ENCODE results near the gene ZNF862. TPM values are rescaled to one million over a fixed set of nuclear protein-coding genes. Genes with fewer than 3 reads are reported as not detected.

Gene ZNF862
- total and polyA plus RNA-seq, 5 donors from 2014 or later = 5.3 to 32.8 (median 7.2) TPM

- no peaks in the 10 kb centered on the region for H3K4me1 ChIP-seq (ENCODE audit: control insufficient read depth, insufficient read depth, low read length, poor library complexity, severe bottlenecking)
- no peaks in the 10 kb centered on the region for H3K36me3 Mint-ChIP-seq
- no peak overlapping the region for H3K4me3 Mint-ChIP-seq
- ATAC-seq (ENCODE audit: low read depth in 2 of 2) (no peak), DNase-seq (no peak)
- no peak overlapping the region for H3K27ac Mint-ChIP-seq
- no peak overlapping the region for H3K27ac ChIP-seq (ENCODE audit: insufficient read depth, low read length, poor library complexity, severe bottlenecking)
- H3K4me1 Mint-ChIP-seq = peaks cover 0 to 2% (median 0%) of the 10 kb centered on the region in 4 donors
- no peak overlapping the region for H3K4me3 ChIP-seq (ENCODE audit: low read depth, low read length)
- no peaks in the 10 kb centered on the region for H3K27me3 ChIP-seq (ENCODE audit: control insufficient read depth, insufficient read depth, low read length)
- H3K36me3 ChIP-seq (ENCODE audit: control insufficient read depth, insufficient read depth, low read length) = no peaks in the 10 kb centered on the region
- no peaks in the 10 kb centered on the region for H3K27me3 Mint-ChIP-seq
- no peaks in the 10 kb centered on the region for H3K9me3 ChIP-seq (ENCODE audit: control insufficient read depth in 2 of 2, low read length in 2 of 2)
- H3K9me3 Mint-ChIP-seq = no peaks in the 10 kb centered on the region
These were observed 20.8 kb upstream of the ZNF862 start for GRCh38 chr7:149817301-149817771.

GRCh38 chr7:149817836-149818535, 20.2 kb upstream of the ZNF862 start:
- H3K9me3 Mint-ChIP-seq = no peaks in the 10 kb centered on the region
- no peak overlapping the region for H3K27ac Mint-ChIP-seq

GRCh38 chr7:149818536-149818840, 19.7 kb upstream of the ZNF862 start:
- H3K36me3 ChIP-seq (ENCODE audit: control insufficient read depth, insufficient read depth, low read length) = no peaks in the 10 kb centered on the region
- Mint-ChIP-seq H3K4me3 (no peak overlapping the region), H3K4me1 (peaks cover 0 to 2% (median 0%) of the 10 kb centered on the region in 4 donors), H3K27ac (no peak overlapping the region), H3K9me3 (no peaks in the 10 kb centered on the region), H3K36me3 (no peaks in the 10 kb centered on the region), H3K27me3 (no peaks in the 10 kb centered on the region)
- no peak overlapping the region for H3K4me3 ChIP-seq (ENCODE audit: low read depth, low read length)
- H3K27ac ChIP-seq (ENCODE audit: insufficient read depth, low read length, poor library complexity, severe bottlenecking) = no peak overlapping the region
- no peaks in the 10 kb centered on the region for H3K9me3 ChIP-seq (ENCODE audit: control insufficient read depth in 2 of 2, low read length in 2 of 2)
- DNase-seq (no peak), ATAC-seq (ENCODE audit: low read depth in 2 of 2) (no peak)
- H3K4me1 ChIP-seq (ENCODE audit: control insufficient read depth, insufficient read depth, low read length, poor library complexity, severe bottlenecking) = no peaks in the 10 kb centered on the region
- no peaks in the 10 kb centered on the region for H3K27me3 ChIP-seq (ENCODE audit: control insufficient read depth, insufficient read depth, low read length)

More at GRCh38 chr7:149817836-149818535, 20.2 kb upstream of the ZNF862 start:
- no peaks in the 10 kb centered on the region for H3K9me3 ChIP-seq (ENCODE audit: control insufficient read depth in 2 of 2, low read length in 2 of 2)
- no peak overlapping the region for H3K4me3 Mint-ChIP-seq
- no peaks in the 10 kb centered on the region for H3K27me3 Mint-ChIP-seq
- no peaks in the 10 kb centered on the region for H3K36me3 Mint-ChIP-seq
- no peak overlapping the region for H3K4me3 ChIP-seq (ENCODE audit: low read depth, low read length)
- H3K27me3 ChIP-seq (ENCODE audit: control insufficient read depth, insufficient read depth, low read length) = no peaks in the 10 kb centered on the region
- no peaks in the 10 kb centered on the region for H3K36me3 ChIP-seq (ENCODE audit: control insufficient read depth, insufficient read depth, low read length)
- DNase-seq (no peak), ATAC-seq (ENCODE audit: low read depth in 2 of 2) (no peak)
- no peak overlapping the region for H3K27ac ChIP-seq (ENCODE audit: insufficient read depth, low read length, poor library complexity, severe bottlenecking)
- H3K4me1 ChIP-seq (ENCODE audit: control insufficient read depth, insufficient read depth, low read length, poor library complexity, severe bottlenecking) = no peaks in the 10 kb centered on the region
- peaks cover 0 to 2% (median 0%) of the 10 kb centered on the region in 4 donors for H3K4me1 Mint-ChIP-seq

GRCh38 chr7:149819141-149819960, 18.8 kb upstream of the ZNF862 start:
- no peaks in the 10 kb centered on the region for H3K9me3 Mint-ChIP-seq
- H3K36me3 Mint-ChIP-seq = no peaks in the 10 kb centered on the region
- DNase-seq (no peak), ATAC-seq (ENCODE audit: low read depth in 2 of 2) (no peak)
- Histone ChIP-seq H3K4me3 (ENCODE audit: low read depth, low read length) (no peak overlapping the region), H3K9me3 (ENCODE audit: control insufficient read depth in 2 of 2, low read length in 2 of 2) (no peaks in the 10 kb centered on the region), H3K27ac (ENCODE audit: insufficient read depth, low read length, poor library complexity, severe bottlenecking) (no peak overlapping the region), H3K36me3 (ENCODE audit: control insufficient read depth, insufficient read depth, low read length) (no peaks in the 10 kb centered on the region), H3K4me1 (ENCODE audit: control insufficient read depth, insufficient read depth, low read length, poor library complexity, severe bottlenecking) (no peaks in the 10 kb centered on the region), H3K27me3 (ENCODE audit: control insufficient read depth, insufficient read depth, low read length) (no peaks in the 10 kb centered on the region)
- H3K27ac Mint-ChIP-seq = no peak overlapping the region
- peaks cover 0 to 2% (median 0%) of the 10 kb centered on the region in 4 donors for H3K4me1 Mint-ChIP-seq
- H3K4me3 Mint-ChIP-seq = no peak overlapping the region
- no peaks in the 10 kb centered on the region for H3K27me3 Mint-ChIP-seq

- Mint-ChIP-seq H3K27ac (no peak overlapping the region), H3K9me3 (no peaks in the 10 kb centered on the region), H3K4me1 (peaks cover 0 to 2% (median 0%) of the 10 kb centered on the region in 4 donors), H3K27me3 (no peaks in the 10 kb centered on the region), H3K4me3 (no peak overlapping the region), H3K36me3 (no peaks in the 10 kb centered on the region)
- DNase-seq = no peak
- no peaks in the 10 kb centered on the region for H3K4me1 ChIP-seq (ENCODE audit: control insufficient read depth, insufficient read depth, low read length, poor library complexity, severe bottlenecking)
- H3K9me3 ChIP-seq (ENCODE audit: control insufficient read depth in 2 of 2, low read length in 2 of 2) = no peaks in the 10 kb centered on the region
- H3K27ac ChIP-seq (ENCODE audit: insufficient read depth, low read length, poor library complexity, severe bottlenecking) = no peak overlapping the region
- H3K27me3 ChIP-seq (ENCODE audit: control insufficient read depth, insufficient read depth, low read length) = no peaks in the 10 kb centered on the region
- ATAC-seq (ENCODE audit: low read depth in 2 of 2) = no peak
- H3K36me3 ChIP-seq (ENCODE audit: control insufficient read depth, insufficient read depth, low read length) = no peaks in the 10 kb centered on the region
- H3K4me3 ChIP-seq (ENCODE audit: low read depth, low read length) = no peak overlapping the region
These were observed 18.2 kb upstream of the ZNF862 start for GRCh38 chr7:149819961-149820340.

GRCh38 chr7:149820622-149821190, 17.5 kb upstream of the ZNF862 start:
- DNase-seq = no peak
- Mint-ChIP-seq H3K27me3 (no peaks in the 10 kb centered on the region), H3K36me3 (no peaks in the 10 kb centered on the region), H3K27ac (no peak overlapping the region), H3K4me3 (no peak overlapping the region), H3K9me3 (no peaks in the 10 kb centered on the region), H3K4me1 (peaks cover 0 to 2% (median 0%) of the 10 kb centered on the region in 4 donors)
- no peak overlapping the region for H3K27ac ChIP-seq (ENCODE audit: insufficient read depth, low read length, poor library complexity, severe bottlenecking)
- H3K36me3 ChIP-seq (ENCODE audit: control insufficient read depth, insufficient read depth, low read length) = no peaks in the 10 kb centered on the region
- H3K27me3 ChIP-seq (ENCODE audit: control insufficient read depth, insufficient read depth, low read length) = no peaks in the 10 kb centered on the region
- no peaks in the 10 kb centered on the region for H3K9me3 ChIP-seq (ENCODE audit: control insufficient read depth in 2 of 2, low read length in 2 of 2)
- no peak for ATAC-seq (ENCODE audit: low read depth in 2 of 2)
- H3K4me3 ChIP-seq (ENCODE audit: low read depth, low read length) = no peak overlapping the region
- no peaks in the 10 kb centered on the region for H3K4me1 ChIP-seq (ENCODE audit: control insufficient read depth, insufficient read depth, low read length, poor library complexity, severe bottlenecking)

- no peaks in the 10 kb centered on the region for H3K36me3 Mint-ChIP-seq
- no peak overlapping the region for H3K4me3 ChIP-seq (ENCODE audit: low read depth, low read length)
- no peak overlapping the region for H3K4me3 Mint-ChIP-seq
- no peaks in the 10 kb centered on the region for H3K27me3 ChIP-seq (ENCODE audit: control insufficient read depth, insufficient read depth, low read length)
- H3K9me3 Mint-ChIP-seq = no peaks in the 10 kb centered on the region
- no peaks in the 10 kb centered on the region for H3K4me1 ChIP-seq (ENCODE audit: control insufficient read depth, insufficient read depth, low read length, poor library complexity, severe bottlenecking)
- H3K27ac Mint-ChIP-seq = no peak overlapping the region
- peaks cover 0 to 2% (median 0%) of the 10 kb centered on the region in 4 donors for H3K4me1 Mint-ChIP-seq
- no peak overlapping the region for H3K27ac ChIP-seq (ENCODE audit: insufficient read depth, low read length, poor library complexity, severe bottlenecking)
- H3K9me3 ChIP-seq (ENCODE audit: control insufficient read depth in 2 of 2, low read length in 2 of 2) = no peaks in the 10 kb centered on the region
- ATAC-seq (ENCODE audit: low read depth in 2 of 2) = no peak
- no peaks in the 10 kb centered on the region for H3K27me3 Mint-ChIP-seq
- H3K36me3 ChIP-seq (ENCODE audit: control insufficient read depth, insufficient read depth, low read length) = no peaks in the 10 kb centered on the region
- no peak for DNase-seq
These were observed 16.7 kb upstream of the ZNF862 start for GRCh38 chr7:149821191-149822148.
